Keratinocyte (primary cell): Measurements from ENCODE around the gene FBRS. TPM values are rescaled to one million over a fixed set of nuclear protein-coding genes. Genes with fewer than 3 reads are reported as not detected.

Source experiments
- DNase-seq: peaks from one replicate; pipeline ENCODE4 v3.0.0-alpha.2; 2011; ENCODE audit warnings: low read depth, missing footprints, low spot score
- FAIRE-seq: peaks from 2 replicates; lab custom pipeline; 2011; peaks lifted over from hg19 to GRCh38; lab: Jason Lieb, UNC
- H2AFZ ChIP-seq: 2 replicates; pipeline ENCODE4 v1.6.0; 2012; ENCODE audit warnings: low read length, control low read depth, inconsistent platforms; ENCODE audit not compliant: control insufficient read depth
- H3K27ac ChIP-seq: 2 replicates; pipeline ENCODE4 v1.5.1; 2011; ENCODE audit warnings: low read length; ENCODE audit not compliant: control insufficient read depth, insufficient read depth
- H3K27me3 ChIP-seq: 3 replicates; pipeline ENCODE4 v1.6.0; 2011; ENCODE audit warnings: low read length; ENCODE audit not compliant: control insufficient read depth, insufficient read depth; ENCODE audit errors: extremely low read depth
- H3K36me3 ChIP-seq, 2 experiments: 2 replicates in 1 of 2; 3 replicates in 1 of 2; pipeline ENCODE4 v1.5.1; 2011; ENCODE audit warnings: low read length in 2 of 2, mild to moderate bottlenecking in 1 of 2; ENCODE audit not compliant: control insufficient read depth in 2 of 2, insufficient read depth in 2 of 2; ENCODE audit errors: extremely low read depth in 1 of 2
- H3K4me1 ChIP-seq: 3 replicates; pipeline ENCODE4 v1.5.1; 2011; ENCODE audit warnings: low read length; ENCODE audit not compliant: control insufficient read depth, insufficient read depth; ENCODE audit errors: extremely low read depth
- H3K4me2 ChIP-seq: 3 replicates; pipeline ENCODE4 v1.6.0; 2011; ENCODE audit warnings: low read depth, low read length; ENCODE audit not compliant: control insufficient read depth, insufficient read depth; ENCODE audit errors: extremely low read depth
- H3K4me3 ChIP-seq, 3 experiments: fragments of 200-600 bp in 1 of 3; sonication (generic) in 1 of 3; 2 replicates in 2 of 3; 3 replicates in 1 of 3; pipeline ENCODE4 v1.5.1; 2011 to 2016; ENCODE audit warnings: low read length in 3 of 3, mild to moderate bottlenecking in 3 of 3, control low read depth in 2 of 3, inconsistent platforms in 1 of 3, low read depth in 1 of 3, mixed read lengths in 1 of 3, mixed run types in 1 of 3, moderate library complexity in 1 of 3; ENCODE audit not compliant: control insufficient read depth in 2 of 3, insufficient read depth in 2 of 3; ENCODE audit errors: extremely low read depth in 1 of 3
- H3K79me2 ChIP-seq: 2 replicates; pipeline ENCODE4 v1.6.0; 2012; ENCODE audit warnings: low read length; ENCODE audit not compliant: control insufficient read depth, insufficient read depth
- H3K9ac ChIP-seq: 3 replicates; pipeline ENCODE4 v1.6.0; 2011; ENCODE audit warnings: low read length; ENCODE audit not compliant: control insufficient read depth, insufficient read depth; ENCODE audit errors: extremely low read depth
- H3K9me1 ChIP-seq: 3 replicates; pipeline ENCODE4 v1.6.0; 2011; ENCODE audit warnings: low read length; ENCODE audit not compliant: control insufficient read depth, insufficient read depth; ENCODE audit errors: extremely low read depth
- H3K9me3 ChIP-seq: 2 replicates; pipeline ENCODE4 v1.5.1; 2012; ENCODE audit warnings: low read depth, low read length; ENCODE audit not compliant: control insufficient read depth
- H4K20me1 ChIP-seq: 3 replicates; pipeline ENCODE4 v1.6.0; 2011; ENCODE audit warnings: low read length; ENCODE audit not compliant: control insufficient read depth, insufficient read depth; ENCODE audit errors: extremely low read depth
- EZH2 ChIP-seq: IDR thresholded peaks from one replicate; pipeline ENCODE4 v1.6.1; 2012; ENCODE audit warnings: inconsistent platforms, mild to moderate bottlenecking, low read length, moderate library complexity
- dilution Hi-C: fragments of 300-500 bp; cut with MboI; formaldehyde crosslinking; loops from one replicate; pipeline ENCODE4 v1.7.0; 2020; ENCODE audit warnings: low sequenced_read_pairs; ENCODE audit not compliant: extremely low pct_ligation_motif_present
- polyA plus RNA-seq, 5 experiments: library from polyadenylated mRNA; depleted of rRNA in 3 of 5; stranded (reverse) in 3 of 5; stranded (forward) in 1 of 5; unstranded in 1 of 5; fragments of >200 nt; gene quantifications; 1 replicate in 1 of 5; 2 replicates in 3 of 5; 3 replicates in 1 of 5; pipeline versions ENCODE4 v1.2.1 to v1.2.3, GENCODE V29; 2011 to 2012; ENCODE audit warnings: missing spikeins in 2 of 5, low read depth in 1 of 5, low replicate concordance in 1 of 5
- TF ChIP-seq, protein P1 (sequence below), 3 experiments: IDR thresholded peaks in 1 of 3; conservative IDR thresholded peaks in 1 of 3; optimal IDR thresholded peaks in 1 of 3; 2 replicates in 2 of 3; 3 replicates in 1 of 3; pipeline versions ENCODE3 to v1.5.1; 2011; ENCODE audit warnings: low read length in 3 of 3, mild to moderate bottlenecking in 3 of 3, moderate library complexity in 2 of 3, control low read depth in 1 of 3, inconsistent platforms in 1 of 3; ENCODE audit not compliant: insufficient read depth in 2 of 3; ENCODE audit errors: extremely low read depth in 1 of 3

The FBRS gene
- polyA plus RNA-seq, 1 donor (not counting 4 experiments of a cell fraction or from before 2014, with no cell fraction given): 5.1 TPM

DNA sequence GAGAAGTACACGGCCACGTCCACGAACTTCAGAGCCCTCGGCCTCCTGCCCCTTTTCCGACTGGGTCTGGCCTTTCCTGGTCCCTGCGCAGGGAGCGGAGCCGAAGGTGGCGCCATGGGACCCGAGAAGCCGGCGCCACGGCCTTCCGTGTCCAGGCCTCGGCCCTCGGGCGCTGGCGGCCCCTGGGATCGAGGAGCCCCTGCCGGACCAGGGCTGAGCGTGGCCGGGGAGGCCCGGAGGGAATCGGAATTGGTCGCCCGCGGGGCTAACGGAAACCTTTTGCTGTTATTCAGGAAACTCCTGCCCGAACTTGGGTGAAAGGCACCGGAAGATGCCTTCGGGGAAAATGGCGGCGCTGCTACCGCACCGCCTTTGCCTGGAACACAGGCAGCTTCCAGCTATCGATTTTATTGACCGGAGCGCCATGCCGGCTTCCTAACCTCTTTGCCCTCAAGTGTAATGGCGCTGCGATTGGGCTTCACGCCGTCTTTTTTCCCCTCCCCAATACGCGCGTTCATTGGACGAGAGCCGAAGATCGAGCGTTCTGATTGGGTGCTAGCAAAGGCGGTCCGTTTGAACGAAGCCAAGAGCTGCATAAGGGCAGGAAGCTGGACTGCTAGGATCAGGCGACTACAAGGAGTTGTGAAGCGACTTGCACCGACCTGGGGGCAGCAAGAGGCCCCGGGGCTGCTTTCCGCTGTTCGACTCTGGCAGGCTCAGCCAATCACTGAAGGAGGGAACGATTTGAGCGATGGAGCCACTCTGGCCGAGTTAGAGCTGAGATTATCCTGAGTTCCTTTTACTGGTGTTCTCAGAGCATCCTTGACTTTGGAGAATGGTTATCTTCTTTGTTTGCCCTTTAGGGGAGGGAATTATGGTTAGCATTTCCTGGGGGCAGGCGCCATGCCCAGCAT is 48.0 kb upstream of the FBRS start, which contains the start of gene ZNF689:
ZNF689 (minus strand) TSS at position 464 of the 914 bp plus-strand sequence; CDS start at position 116, 348 bp downstream.
- FAIRE-seq (peak; percentile 86), DNase-seq (peak; percentile 82)
- Histone ChIP-seq H3K9me3 (no peaks in the 10 kb centered on the region), H4K20me1 (no peaks in the 10 kb centered on the region), H3K9ac (peak within 1 kb of the TSS; percentile 97), H3K79me2 (peaks cover 4% of the 10 kb centered on the region), H3K4me3 (peak within 1 kb of the TSS; percentile 76 to 97 (median 96)), H3K4me2 (peak within 1 kb of the TSS; percentile 69), H3K36me3 (peaks cover 0 to 4% of the 10 kb centered on the region in 2 experiments), H3K27ac (peak within 1 kb of the TSS; percentile 92), H3K4me1 (peaks cover 7% of the 10 kb centered on the region), H2AFZ (peak within 1 kb of the TSS; percentile 97), H3K27me3 (no peaks in the 10 kb centered on the region), H3K9me1 (no peaks in the 10 kb centered on the region)
- dilution Hi-C loops: no loop called here
- TF ChIP-seq, protein P1, sequence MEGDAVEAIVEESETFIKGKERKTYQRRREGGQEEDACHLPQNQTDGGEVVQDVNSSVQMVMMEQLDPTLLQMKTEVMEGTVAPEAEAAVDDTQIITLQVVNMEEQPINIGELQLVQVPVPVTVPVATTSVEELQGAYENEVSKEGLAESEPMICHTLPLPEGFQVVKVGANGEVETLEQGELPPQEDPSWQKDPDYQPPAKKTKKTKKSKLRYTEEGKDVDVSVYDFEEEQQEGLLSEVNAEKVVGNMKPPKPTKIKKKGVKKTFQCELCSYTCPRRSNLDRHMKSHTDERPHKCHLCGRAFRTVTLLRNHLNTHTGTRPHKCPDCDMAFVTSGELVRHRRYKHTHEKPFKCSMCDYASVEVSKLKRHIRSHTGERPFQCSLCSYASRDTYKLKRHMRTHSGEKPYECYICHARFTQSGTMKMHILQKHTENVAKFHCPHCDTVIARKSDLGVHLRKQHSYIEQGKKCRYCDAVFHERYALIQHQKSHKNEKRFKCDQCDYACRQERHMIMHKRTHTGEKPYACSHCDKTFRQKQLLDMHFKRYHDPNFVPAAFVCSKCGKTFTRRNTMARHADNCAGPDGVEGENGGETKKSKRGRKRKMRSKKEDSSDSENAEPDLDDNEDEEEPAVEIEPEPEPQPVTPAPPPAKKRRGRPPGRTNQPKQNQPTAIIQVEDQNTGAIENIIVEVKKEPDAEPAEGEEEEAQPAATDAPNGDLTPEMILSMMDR (optimal IDR thresholded peaks at IDR 0.05 in 1 of 3, IDR thresholded peaks at IDR 0.05 in 1 of 3, conservative IDR thresholded peaks at IDR 0.05 in 1 of 3; ENCODE audit: extremely low read depth in 1 of 3, insufficient read depth in 2 of 3, low read length in 3 of 3): no peak
- TF ChIP-seq EZH2: no peak

DNA sequence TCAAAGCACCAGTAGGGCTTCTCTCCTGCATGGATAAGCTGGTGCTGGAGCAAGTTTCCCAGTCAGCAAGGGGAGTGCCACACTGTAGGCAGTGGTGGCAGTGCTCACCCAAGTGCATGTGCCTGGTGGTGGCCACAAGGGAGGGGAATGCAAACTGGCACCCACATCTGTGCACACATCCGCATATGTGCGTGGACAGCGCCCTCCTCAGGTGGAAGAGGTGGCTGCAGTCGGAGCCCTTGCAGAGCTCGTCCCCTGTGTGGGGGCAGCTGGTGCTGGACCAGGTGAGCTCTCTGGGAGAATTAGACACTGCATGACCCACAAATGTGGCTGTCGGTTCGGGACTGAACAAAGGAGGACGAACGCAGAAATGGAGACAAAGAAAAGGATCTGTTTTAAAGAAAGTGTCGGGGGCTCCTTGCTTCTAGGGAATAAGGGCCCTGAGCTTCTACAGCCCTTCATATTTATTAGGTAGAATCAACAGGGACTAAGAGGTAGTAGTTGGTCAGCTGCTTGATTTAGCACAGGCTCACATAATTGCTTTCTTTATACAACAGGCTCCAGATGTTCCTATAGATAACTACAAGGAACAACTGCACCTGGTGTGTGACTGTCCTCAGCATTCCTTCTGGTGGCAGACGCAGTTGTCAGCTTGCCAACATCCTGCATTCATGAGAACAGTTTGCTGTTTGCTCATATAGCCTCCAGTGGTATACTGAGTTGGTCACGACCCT is 42.7 kb upstream of the FBRS start:
- no peaks in the 10 kb centered on the region for H3K4me1 ChIP-seq
- H2AFZ ChIP-seq: no peak overlapping the region
- H3K9ac ChIP-seq: no peak overlapping the region
- TF ChIP-seq, protein P1 (optimal IDR thresholded peaks at IDR 0.05 in 1 of 3, IDR thresholded peaks at IDR 0.05 in 1 of 3, conservative IDR thresholded peaks at IDR 0.05 in 1 of 3; ENCODE audit: extremely low read depth in 1 of 3, insufficient read depth in 2 of 3, low read length in 3 of 3): peak; percentile 21 to 71 (median 64)
- TF ChIP-seq EZH2: no peak
- no peaks in the 10 kb centered on the region for H4K20me1 ChIP-seq
- dilution Hi-C loops: no loop called here
- H3K9me1 ChIP-seq: no peaks in the 10 kb centered on the region
- no peak for DNase-seq
- no peak overlapping the region for H3K4me2 ChIP-seq
- H3K79me2 ChIP-seq: no peaks in the 10 kb centered on the region
- no peak for FAIRE-seq
- peaks cover 5% of the 10 kb centered on the region for H3K9me3 ChIP-seq
- H3K36me3 ChIP-seq: no peaks in the 10 kb centered on the region
- H3K27me3 ChIP-seq: no peaks in the 10 kb centered on the region
- H3K4me3 ChIP-seq: no peak overlapping the region
- H3K27ac ChIP-seq: no peak overlapping the region
